Activated CD8-positive, alpha-beta memory T cell treated with anti-CD3 and anti-CD28 coated beads for 4 hours (primary cell): ENCODE measurements around the gene CSKMT.
"Not testable (repeated sequence)": the region's sequence is repeated elsewhere in the genome, so short reads cannot be mapped to it uniquely, and the experiment has no call there.

Source experiments
- DNase-seq, 2 donors: peaks; one replicate each; pipeline ENCODE4 v3.0.0-alpha.2; 2020; ENCODE audit warnings: low read depth in 2 of 2

The CSKMT gene, protein sequence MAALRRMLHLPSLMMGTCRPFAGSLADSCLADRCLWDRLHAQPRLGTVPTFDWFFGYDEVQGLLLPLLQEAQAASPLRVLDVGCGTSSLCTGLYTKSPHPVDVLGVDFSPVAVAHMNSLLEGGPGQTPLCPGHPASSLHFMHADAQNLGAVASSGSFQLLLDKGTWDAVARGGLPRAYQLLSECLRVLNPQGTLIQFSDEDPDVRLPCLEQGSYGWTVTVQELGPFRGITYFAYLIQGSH

DNA sequence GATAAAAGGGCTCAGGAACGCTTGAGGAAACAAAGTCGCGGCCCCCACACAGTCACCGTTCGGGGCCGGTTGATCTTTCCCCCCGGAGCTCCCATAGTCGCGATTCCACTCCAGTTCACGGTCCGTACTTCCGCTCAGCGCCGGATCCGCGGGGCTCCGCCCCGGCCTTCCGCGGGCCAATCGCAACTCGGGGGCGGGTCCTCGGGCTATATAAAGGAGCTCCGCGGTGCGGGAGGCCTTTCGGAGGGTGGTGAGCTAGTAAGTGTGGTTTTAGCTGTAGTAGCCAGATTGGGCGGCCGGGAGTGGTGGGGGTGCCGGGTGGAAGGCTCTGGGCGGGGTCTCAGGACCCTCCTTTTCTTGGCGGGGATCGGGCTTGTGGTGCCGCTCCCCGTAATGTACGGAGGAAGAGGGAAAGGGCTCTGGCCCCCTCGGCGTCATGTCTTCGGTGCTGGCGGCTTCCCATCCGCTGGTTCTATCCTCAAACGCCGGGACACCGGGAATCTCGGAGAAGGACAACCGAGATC, at the start of gene CSKMT, which contains the start of gene C11orf98:
Gene CSKMT (plus strand): TSS at position 238 of the 524 bp plus-strand sequence. CDS start 568 bp downstream, outside the sequence.
Gene C11orf98 (minus strand): TSS at position 136 of the 524 bp plus-strand sequence. CDS start 41 bp downstream, at position 95.
- peak; percentile 92 to 94 for DNase-seq

DNA sequence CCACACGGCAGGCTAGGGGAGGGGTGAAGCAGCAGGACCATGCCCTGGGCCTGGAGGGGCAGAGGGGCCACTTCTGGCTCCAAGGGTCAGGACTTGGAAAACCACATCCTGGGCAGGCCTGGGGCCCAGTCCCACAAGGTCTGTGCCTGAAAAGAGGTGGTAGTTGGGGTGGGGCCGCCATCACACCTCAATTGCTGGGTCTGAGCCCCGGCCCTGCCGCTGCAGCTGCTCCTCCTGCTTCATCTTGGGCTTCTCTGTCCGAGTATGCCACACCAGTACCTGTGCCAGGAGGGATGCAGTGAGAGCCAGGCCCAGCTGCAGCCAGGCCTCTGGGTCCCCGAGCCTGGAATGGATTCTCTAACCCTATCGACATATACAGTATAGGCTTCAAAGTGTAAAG, 49.6 kb upstream of the CSKMT start:
- no peak for DNase-seq

DNA sequence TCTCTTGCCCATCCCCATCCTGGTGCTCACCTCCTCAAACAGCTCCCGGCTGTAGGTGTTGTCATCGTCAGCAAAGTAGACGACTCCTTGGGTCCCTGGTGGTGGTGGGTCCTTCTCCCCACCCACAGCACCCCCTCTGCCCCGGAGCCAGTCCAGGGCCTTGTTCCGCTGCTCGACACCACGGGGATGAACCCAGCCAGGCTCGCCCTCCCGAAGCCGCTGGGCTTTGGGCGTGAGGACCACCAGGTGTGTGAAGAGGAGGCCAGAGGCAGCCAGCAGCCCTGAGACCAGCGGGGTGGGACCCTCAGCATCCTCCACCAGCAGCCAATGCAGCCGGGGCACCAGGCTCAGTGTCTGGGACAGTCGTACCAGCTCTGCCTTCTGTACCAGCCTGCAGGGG, 48.2 kb upstream of the CSKMT start:
- not testable (repeated sequence) for DNase-seq

DNA sequence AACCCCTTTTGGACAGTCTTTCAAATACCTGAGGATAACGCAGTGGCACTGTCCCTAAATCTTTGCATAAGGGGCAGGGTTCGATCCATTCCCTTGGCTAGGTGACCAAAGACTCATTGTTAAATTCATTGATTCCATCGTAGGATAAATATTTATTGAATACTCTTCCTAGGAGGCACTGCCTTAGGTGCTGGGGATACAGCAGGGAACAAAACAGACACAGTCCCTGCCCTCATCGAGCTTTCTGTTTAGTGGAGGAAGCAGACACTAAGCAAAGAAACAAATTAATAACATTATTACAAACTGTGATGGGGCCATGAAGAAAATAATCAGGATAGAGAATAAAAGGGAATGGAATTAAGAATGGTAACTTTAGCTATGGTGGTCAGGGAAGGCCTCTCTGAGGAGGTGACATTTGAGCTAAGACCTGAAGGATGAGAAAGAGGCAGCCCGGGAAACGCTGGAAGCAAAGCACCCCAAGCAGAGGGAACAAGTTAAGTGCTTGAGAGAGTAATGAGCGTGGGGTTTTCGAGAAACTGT, 44.0 kb upstream of the CSKMT start:
- DNase-seq = no peak

DNA sequence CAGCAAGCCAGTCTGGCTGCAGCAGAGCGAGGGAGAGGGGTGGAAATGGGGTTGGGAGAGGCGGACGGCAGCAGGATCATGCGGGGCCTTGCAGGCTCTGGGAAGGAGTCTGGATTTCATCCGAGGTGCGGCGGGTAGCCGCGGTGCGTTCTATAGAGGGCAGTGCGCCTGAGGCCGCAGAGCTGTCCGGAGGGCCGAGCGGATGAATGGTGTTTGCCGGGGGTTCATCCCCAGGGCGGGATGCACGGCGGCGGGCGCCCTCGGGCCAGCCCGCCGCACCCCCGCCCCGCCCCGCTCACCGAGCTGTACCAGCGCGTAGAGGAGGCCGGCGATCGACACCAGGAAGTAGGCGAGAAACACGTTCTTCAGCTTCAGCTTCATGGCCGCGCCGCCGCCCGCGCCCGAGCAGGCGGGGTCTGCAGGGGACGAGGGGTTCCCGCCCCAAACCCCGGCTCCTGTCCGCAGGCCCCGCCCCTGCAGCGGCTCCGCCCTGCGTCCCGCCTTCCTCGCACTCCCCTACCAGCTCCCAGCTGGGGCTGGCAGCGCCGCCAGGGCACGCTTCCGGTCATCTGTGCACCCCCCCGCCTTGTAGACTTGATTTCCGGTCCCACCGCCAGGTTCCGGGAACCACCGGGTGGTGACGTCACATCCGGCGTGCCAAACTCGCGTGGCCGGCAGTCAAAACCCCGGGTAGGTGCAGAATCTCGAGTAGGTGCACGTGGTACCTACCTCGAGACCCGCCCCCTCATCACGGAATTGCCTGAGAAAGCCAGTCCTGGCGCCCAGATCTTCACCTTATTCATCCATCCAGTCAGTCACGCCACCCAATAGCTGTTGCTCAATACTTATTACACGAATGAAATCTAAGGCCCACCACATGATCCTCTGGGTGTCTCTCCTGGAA, 43.3 kb upstream of the CSKMT start, which contains the start of gene B3GAT3:
Gene B3GAT3 (minus strand): TSS at position 420 of the 904 bp plus-strand sequence. CDS start 39 bp downstream, at position 381.
- peak; percentile 97 to 98 for DNase-seq

DNA sequence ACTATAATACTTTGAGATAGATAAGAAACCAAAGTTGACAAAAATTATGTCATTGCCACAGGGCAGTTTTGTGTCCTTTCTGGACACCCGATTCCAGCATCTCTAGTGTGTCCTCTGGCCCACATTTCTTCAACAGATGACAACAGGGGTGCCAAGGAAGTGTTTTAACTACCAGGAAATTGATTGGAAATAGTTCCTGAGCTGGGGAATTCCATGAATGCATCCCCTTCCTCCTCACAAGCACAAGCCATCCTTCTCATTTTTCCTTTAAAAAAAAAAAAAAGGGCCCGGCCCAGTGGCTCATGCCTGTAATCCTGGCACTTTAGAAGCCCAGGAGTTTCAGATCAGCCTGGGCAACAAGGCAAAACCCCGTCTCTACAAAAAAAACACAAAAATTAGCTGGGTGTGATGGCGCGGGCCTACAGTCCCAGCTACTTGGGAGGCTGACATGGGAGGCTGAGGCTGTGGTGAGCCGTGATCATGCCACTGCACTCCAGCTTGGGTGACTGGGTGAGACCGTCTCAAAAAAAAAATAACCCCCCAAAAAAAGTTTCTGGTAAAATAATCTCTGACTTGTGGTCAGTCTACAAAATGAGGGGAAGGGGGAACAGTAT, 42.5 kb upstream of the CSKMT start:
- DNase-seq = no peak

DNA sequence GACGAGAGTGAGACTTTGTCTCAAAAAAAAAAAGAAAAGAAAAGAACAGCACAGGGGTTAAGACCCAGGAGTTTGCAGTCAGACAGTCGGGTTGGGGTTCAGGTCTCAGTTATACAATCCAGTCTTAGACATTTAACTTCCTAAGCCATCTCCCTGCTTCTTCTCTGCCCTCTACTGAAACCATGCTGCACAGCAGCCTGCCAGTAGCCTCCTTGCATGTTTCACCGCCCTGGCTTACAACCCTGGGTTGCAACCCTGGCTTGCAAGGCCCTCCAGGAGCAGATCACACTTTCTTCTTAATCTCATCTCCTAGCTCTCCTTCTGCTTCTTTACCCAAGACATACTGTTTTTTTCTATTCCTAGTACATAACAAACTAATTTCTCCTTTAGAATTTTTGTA, 37.4 kb upstream of the CSKMT start:
- DNase-seq = no peak

DNA sequence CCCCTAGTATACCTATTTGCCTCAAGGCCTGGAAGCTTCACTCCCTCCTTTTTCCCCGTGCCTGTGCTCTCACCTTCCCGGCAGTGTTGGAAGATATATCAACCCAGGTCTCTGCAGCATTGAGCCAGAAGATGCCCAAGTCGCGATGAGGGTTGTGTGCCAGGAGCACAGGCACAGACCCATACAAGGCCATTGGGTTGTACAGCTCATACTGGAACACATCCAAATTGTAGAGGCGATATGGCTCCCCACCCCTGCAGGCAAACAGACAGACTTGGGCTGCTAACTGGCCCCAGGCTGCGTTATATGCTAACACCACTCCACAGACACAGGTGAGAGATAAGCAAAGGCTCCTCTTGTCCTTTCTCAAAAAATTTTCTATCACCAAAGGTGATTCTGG, 32.6 kb upstream of the CSKMT start:
- DNase-seq = no peak

DNA sequence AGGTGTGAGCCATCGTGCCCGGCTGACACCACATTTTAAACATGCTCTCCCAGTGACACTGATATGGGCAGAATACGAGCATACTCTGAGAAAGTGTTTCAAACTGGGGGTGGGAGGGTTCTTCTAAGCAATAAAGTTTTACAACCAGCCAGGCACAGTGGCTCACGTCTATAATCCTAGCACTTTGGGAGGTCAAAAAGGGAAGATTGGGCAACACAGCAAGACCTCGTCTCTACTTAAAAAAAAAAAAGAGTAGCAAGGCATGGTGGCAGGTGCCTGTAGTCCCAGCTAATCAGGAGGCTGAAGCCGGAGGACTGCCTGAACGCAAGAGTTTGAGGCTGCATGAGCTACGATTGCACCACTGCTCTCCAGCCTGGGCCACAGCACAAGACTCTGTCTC, 20.9 kb upstream of the CSKMT start:
- no peak for DNase-seq

DNA sequence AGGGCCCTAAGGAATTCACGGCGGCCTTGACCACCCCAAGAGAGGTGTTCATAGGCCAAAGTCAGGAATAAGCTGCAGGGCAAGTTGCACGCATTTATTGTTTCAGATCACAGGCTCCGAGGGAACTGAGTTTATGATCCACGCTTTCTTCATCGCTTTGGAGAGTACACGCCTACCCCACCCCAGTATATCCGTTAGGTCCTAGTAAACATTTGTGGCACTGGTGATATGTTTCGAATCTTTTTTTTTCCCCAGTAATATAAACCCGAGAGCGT, 19.5 kb upstream of the CSKMT start:
- no peak for DNase-seq

DNA sequence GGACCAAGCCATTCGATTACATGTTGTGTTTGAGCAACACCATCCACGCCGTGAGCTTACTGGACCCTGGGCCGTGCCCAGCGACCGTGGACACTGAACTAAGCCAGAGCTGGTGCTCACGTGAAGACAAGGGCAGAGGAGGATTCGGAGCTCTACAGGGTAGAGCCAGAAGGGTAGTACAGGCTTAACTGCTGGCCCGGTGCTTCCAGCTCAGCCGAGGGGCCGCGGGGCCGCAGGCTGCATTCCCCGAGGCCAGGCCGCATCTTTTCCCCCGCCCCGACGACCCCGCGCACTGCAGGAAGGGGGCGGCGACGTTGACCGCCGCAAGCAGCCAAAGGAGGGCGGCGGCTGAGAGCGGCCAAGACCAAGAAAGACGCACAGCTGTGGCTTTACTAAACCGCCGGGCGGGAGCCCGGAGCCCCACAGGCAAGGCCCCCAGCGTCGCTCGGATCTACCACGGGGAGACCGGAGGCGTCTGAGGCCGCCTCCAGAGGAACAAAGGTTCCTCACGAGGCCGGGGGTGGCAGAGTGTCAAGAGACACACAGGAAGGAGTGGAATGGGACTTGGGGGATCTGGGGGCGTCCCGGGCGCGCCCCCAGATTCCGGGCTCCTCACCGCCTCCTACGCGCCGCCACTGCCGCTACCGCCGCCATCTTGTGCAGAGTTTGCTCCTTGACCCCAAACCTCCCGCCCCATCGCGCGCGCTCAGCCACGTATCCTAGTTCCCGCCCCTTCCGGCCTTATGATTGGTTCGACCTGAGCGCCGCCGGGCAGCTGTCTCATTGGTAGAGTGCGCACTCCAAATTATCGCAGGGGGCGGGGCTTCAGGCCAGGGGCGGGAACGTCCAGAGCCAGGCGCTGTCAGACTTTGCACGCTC, 18.9 kb upstream of the CSKMT start, which contains the start of gene GANAB:
Gene GANAB (minus strand): TSS at position 668 of the 879 bp plus-strand sequence. CDS start 14 bp downstream, at position 654.
- DNase-seq = peak; percentile 98 to 99

DNA sequence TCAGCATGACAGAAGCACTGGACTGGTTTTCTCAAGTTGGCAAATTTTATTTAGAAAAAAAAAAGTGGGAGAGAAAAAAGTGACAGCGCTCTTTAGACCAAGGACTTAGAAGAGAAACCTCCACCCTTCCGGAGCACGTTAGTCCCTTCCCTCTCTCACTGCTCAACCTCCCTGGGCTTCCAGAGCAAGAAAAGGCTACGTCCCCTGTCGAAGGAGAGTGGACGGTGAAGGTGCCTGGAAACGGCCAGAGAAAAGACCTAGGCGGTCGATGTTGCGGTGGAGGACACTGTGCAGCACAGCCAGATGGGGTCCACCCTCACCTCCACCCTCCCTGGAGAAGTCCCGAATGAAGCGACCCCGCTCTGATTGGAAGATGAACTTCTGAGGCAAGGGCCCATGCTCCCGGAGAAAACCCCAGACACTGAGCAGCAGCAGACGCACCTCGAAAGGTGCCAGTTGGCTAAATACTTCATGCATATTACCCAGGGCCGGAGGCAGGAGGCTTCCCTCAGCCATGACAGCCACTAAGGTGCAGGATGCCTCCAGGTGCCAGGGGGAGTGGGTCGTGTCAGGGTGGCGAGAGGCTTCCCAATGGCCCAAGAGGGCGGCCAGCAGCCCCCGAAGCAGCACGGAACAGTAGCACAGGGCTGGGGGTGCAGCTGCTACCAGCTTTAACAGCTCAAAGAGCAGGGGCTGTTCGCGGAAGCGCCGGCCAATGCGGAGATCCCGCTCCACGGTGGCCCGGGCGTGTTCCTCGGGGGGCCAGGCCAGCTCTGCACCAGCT, 18.1 kb upstream of the CSKMT start:
- no peak for DNase-seq

DNA sequence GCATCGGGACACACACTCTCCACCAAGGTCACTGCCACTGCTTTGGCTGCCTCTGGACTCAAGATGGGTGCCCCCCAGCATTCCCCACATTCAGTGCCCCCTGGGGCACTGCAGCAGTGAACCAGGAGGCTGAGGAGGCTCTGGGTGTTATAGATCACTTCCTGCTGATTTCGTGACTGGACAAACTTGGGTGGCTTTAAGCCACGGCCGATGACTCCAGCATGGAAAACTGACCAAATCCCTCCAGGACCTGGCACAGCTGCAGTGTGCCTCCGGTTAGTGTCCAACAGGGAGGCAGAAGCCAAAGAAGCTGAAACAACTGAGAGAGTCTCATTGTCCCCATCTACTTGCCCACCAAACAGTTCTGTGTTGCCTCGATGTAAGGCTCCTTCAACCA, 17.5 kb upstream of the CSKMT start:
- no peak for DNase-seq

DNA sequence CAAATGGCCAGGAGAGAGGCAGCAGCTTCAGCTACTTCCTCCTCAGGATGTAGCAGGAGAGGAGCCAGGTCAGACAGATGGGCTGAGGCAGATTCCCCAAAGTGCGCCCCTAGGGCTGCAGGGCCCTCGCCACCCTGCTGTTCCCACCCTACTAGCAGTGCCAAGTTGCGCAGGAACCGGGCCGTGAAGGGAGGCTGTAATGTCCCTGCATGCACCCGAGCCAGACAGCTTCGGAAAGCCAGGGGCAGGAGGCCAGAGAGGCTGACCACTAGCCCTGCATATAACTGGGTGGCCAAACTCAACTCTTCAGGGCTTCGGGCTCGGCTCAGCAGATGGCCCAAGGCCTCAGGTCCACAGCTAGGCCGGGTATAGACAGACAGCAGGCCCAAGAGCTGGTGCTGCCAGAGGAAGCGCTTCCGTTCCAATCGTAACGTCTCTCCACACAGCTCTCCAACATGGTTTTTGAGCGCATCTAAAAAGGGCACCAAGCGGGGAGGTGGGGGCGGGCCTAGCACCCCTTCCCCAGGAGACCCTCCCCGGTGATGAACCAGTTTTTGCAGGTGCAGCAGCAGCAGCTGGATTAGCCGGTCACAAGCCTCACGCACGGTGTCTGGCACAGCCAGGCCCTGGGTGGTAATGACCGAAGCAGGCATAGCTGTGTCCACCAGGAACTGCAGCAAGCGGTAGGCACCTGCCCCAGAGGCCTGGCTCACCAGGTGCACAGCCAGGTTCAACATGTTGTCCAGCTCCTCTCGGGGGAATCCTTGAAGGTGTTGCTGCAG, 16.7 kb upstream of the CSKMT start:
- no peak for DNase-seq

DNA sequence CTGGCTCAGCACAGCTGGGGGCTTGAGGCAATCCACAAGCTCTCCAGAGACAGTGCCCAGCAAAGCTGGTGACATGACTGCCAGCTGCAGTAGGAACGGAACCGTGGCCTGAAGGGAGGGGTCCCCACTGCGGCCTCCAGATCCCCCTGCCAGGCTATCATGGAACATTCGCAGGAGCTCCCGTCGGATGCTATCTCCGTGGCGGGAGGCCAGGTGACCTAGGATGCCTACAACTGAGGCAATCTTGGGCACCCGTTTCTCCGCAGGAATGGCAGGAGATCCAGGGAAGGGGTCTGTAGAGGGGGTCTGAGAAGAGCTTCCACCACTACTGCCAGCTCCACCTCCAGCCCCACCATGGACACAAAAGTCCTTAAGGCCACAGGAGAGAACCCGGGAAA, 16.1 kb upstream of the CSKMT start:
- DNase-seq = no peak

DNA sequence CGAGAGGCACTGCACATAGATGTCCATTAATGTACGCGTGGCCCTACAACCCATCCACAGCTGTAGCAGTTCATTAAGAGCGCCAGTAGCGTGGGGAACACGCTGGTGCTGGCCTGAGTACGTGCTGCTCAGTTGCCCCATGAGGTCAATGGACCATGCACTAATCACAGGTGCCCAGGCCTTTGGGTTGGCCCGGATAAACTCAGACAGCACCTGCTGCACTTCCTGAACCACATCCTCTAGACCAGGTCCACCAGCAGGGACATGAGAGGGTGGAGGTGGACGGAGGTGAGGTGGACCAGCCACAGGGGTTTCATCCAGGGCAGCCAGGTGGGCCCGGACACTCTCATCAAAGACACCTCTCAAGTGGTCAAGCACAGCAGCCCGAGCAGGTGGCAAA, 15.6 kb upstream of the CSKMT start:
- no peak for DNase-seq

DNA sequence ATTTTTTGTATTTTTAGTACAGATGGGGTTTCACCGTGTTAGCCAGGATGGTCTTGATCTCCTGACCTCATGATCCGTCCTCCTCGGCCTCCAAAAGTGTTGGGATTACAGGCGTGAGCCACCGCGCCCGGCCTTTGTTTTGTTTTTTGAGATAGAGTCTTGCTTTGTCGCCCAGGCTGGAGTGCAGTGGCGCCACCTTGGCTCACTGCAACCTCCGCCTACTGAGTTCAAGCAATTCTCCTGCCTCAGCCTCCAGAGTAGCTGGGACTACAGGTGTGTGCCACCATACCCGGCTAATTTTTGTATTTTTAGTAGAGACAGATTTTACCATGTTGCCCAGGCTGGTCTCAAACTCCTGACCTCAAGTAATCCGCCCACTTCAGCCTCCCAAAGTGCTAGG, 14.8 kb upstream of the CSKMT start:
- not testable (repeated sequence) for DNase-seq

DNA sequence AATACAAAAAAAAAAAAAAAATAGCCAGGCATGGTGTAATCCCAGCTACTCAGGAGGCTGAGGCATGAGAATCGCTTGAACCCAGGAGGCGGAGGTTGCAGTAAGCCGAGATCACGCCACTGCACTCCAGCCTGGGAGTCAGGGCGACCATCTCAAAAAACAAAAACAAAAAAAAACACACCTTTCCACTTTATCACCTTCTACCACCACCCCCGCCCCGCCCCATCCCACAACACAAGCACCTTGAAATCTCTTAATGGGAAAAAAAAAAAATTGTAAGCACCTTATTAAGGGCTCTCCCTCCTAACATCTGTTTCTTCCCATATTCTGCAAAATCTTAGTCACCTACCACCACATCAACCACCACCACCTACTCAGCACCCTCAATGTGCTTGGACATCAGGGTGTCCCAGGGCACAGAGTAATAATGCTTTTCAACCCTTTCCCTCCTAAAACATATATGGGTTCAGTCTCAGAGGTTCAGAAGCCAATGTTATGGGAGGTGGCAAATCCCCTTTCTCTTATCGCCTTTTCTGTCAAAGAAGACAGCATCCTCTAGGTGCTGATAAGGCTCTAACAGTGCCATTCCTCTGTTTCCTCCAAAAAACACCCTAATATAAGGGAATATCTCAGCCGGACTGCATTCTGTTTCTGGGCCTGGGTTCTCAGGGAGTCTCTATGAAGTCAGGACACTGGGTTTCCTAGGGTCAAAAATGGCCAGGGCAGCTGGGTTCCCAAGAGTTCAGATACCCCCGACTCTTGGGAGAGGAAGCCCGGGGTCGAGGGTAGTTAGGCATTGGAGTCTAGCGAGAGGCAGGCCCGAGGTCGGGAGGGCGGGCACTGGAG, 12.7 kb upstream of the CSKMT start:
- no peak for DNase-seq
